Activated CD4-positive, alpha-beta T cell treated with anti-CD3 and anti-CD28 coated beads, Interleukin-2, amount 10 ng/mL, durations not matched to agents 24 days and 14 days (primary cell): ENCODE data around the gene THSD4. TPM values are rescaled to one million over a fixed set of nuclear protein-coding genes. Genes with fewer than 3 reads are reported as not detected.
"Not testable (repeated sequence)": the region's sequence is repeated elsewhere in the genome, so short reads cannot be mapped to it uniquely, and the experiment has no call there.

Experiments used
- DNase-seq: peaks from one replicate; pipeline ENCODE4 v3.0.0; 2022
- H3K27ac Mint-ChIP-seq: one replicate; pipeline ENCODE4 v1.8.0; 2022; ENCODE audit warnings: mild to moderate bottlenecking, mixed read lengths
- H3K27me3 Mint-ChIP-seq: one replicate; pipeline ENCODE4 v1.8.0; 2022; ENCODE audit warnings: mixed read lengths
- H3K36me3 Mint-ChIP-seq: one replicate; pipeline ENCODE4 v1.8.0; 2022; ENCODE audit warnings: low read depth, mild to moderate bottlenecking, mixed read lengths
- H3K4me1 Mint-ChIP-seq: one replicate; pipeline ENCODE4 v1.8.0; 2021; ENCODE audit warnings: mixed read lengths
- H3K4me3 Mint-ChIP-seq: one replicate; pipeline ENCODE4 v1.8.0; 2022; ENCODE audit warnings: mild to moderate bottlenecking, moderate library complexity, mixed read lengths
- H3K9me3 Mint-ChIP-seq: one replicate; pipeline ENCODE4 v1.8.0; 2021; ENCODE audit warnings: mixed read lengths
- intact Hi-C: fragments of 100-400 bp; cut with micrococcal nuclease; formaldehyde crosslinking; loops from one replicate; pipeline ENCODE4 v1.15.1; 2023
- total RNA-seq: library from RNA; stranded (reverse); gene quantifications from 2 replicates; pipeline ENCODE4 v1.2.3, GENCODE V29; 2022

THSD4 gene
- total RNA-seq, 1 donor from 2014 or later, result not detected

GRCh38 chr15:71207141-71207540 lies 91.9 kb downstream of the THSD4 start:
- intact Hi-C loops, result no loop called here
- H3K4me3 Mint-ChIP-seq, result no peak overlapping the region
- H3K27me3 Mint-ChIP-seq, result no peaks in the 10 kb centered on the region

GRCh38 chr15:71212146-71212545 lies 96.9 kb downstream of the THSD4 start:
- Mint-ChIP-seq H3K27ac (no peak overlapping the region), H3K4me3 (no peak overlapping the region), H3K36me3 (no peaks in the 10 kb centered on the region), H3K4me1 (no peaks in the 10 kb centered on the region), H3K9me3 (no peaks in the 10 kb centered on the region), H3K27me3 (peaks cover 2% of the 10 kb centered on the region)
- intact Hi-C loops, result no loop called here
- DNase-seq, result no peak

More at GRCh38 chr15:71207141-71207540, 91.9 kb downstream of the THSD4 start:
- no peak overlapping the region for H3K27ac Mint-ChIP-seq
- no peak for DNase-seq
- no peaks in the 10 kb centered on the region for H3K9me3 Mint-ChIP-seq
- H3K4me1 Mint-ChIP-seq, result no peaks in the 10 kb centered on the region
- no peaks in the 10 kb centered on the region for H3K36me3 Mint-ChIP-seq

GRCh38 chr15:71213943-71214342 lies 98.7 kb downstream of the THSD4 start:
- H3K4me1 Mint-ChIP-seq, DNase-seq, H3K27ac Mint-ChIP-seq, H3K36me3 Mint-ChIP-seq, H3K4me3 Mint-ChIP-seq, H3K9me3 Mint-ChIP-seq, H3K27me3 Mint-ChIP-seq, intact Hi-C loops: not testable (repeated sequence)

- intact Hi-C loops, result no loop called here
- H3K4me3 Mint-ChIP-seq, result no peak overlapping the region
- peaks cover 2% of the 10 kb centered on the region for H3K27me3 Mint-ChIP-seq
- H3K9me3 Mint-ChIP-seq, result no peaks in the 10 kb centered on the region
- no peaks in the 10 kb centered on the region for H3K4me1 Mint-ChIP-seq
- no peak overlapping the region for H3K27ac Mint-ChIP-seq
- H3K36me3 Mint-ChIP-seq, result no peaks in the 10 kb centered on the region
- no peak for DNase-seq
Observed at GRCh38 chr15:71215126-71215894, 100.0 kb downstream of the THSD4 start.

GRCh38 chr15:71218272-71218805 lies 103.1 kb downstream of the THSD4 start:
- Mint-ChIP-seq H3K4me1 (no peaks in the 10 kb centered on the region), H3K9me3 (no peaks in the 10 kb centered on the region), H3K27ac (no peak overlapping the region), H3K36me3 (no peaks in the 10 kb centered on the region), H3K4me3 (no peak overlapping the region), H3K27me3 (peaks cover 2% of the 10 kb centered on the region)
- DNase-seq, result no peak
- intact Hi-C loops, result no loop called here

GRCh38 chr15:71219101-71219500 lies 103.8 kb downstream of the THSD4 start:
- H3K27me3 Mint-ChIP-seq, result peaks cover 2% of the 10 kb centered on the region
- no peak overlapping the region for H3K27ac Mint-ChIP-seq
- no peak for DNase-seq
- no peaks in the 10 kb centered on the region for H3K36me3 Mint-ChIP-seq
- no peaks in the 10 kb centered on the region for H3K4me1 Mint-ChIP-seq
- no peak overlapping the region for H3K4me3 Mint-ChIP-seq
- intact Hi-C loops, result no loop called here
- H3K9me3 Mint-ChIP-seq, result no peaks in the 10 kb centered on the region

DNA sequence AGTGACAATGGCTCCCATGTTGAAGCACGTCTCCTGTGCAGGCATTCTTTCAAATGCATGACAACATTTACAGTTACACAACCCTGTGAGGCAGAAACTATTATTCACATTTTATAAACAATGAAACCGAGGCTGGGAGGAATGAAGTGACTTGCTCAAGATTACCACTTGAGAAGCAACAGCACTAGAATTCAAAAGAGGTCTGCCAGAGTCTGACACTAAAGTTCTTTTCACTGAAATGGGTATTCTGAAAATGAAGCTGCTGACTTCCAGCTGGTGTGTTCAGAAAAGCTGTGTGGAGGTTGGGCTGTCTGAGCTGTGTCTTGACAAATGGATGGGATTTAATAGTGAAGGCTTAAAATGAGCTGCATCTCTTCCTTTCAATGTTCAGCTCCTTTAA lies 104.4 kb downstream of the THSD4 start:
- peaks cover 2% of the 10 kb centered on the region for H3K27me3 Mint-ChIP-seq
- no peak for DNase-seq
- H3K4me3 Mint-ChIP-seq, result no peak overlapping the region
- no peaks in the 10 kb centered on the region for H3K4me1 Mint-ChIP-seq
- no peaks in the 10 kb centered on the region for H3K36me3 Mint-ChIP-seq
- H3K27ac Mint-ChIP-seq, result no peak overlapping the region
- H3K9me3 Mint-ChIP-seq, result no peaks in the 10 kb centered on the region
- intact Hi-C loops, result no loop called here

- no peak for DNase-seq
- H3K4me3 Mint-ChIP-seq, result no peak overlapping the region
Observed at GRCh38 chr15:71220828-71221227, 105.6 kb downstream of the THSD4 start.

GRCh38 chr15:71221417-71221816 lies 106.1 kb downstream of the THSD4 start:
- Mint-ChIP-seq H3K9me3 (no peaks in the 10 kb centered on the region), H3K4me3 (no peak overlapping the region), H3K4me1 (no peaks in the 10 kb centered on the region), H3K27ac (no peak overlapping the region), H3K36me3 (no peaks in the 10 kb centered on the region), H3K27me3 (no peaks in the 10 kb centered on the region)
- no peak for DNase-seq
- intact Hi-C loops, result no loop called here

More at GRCh38 chr15:71220828-71221227, 105.6 kb downstream of the THSD4 start:
- H3K27ac Mint-ChIP-seq, result no peak overlapping the region
- H3K4me1 Mint-ChIP-seq, result no peaks in the 10 kb centered on the region
- H3K27me3 Mint-ChIP-seq, result no peaks in the 10 kb centered on the region
- H3K9me3 Mint-ChIP-seq, result no peaks in the 10 kb centered on the region
- intact Hi-C loops, result no loop called here
- no peaks in the 10 kb centered on the region for H3K36me3 Mint-ChIP-seq

DNA sequence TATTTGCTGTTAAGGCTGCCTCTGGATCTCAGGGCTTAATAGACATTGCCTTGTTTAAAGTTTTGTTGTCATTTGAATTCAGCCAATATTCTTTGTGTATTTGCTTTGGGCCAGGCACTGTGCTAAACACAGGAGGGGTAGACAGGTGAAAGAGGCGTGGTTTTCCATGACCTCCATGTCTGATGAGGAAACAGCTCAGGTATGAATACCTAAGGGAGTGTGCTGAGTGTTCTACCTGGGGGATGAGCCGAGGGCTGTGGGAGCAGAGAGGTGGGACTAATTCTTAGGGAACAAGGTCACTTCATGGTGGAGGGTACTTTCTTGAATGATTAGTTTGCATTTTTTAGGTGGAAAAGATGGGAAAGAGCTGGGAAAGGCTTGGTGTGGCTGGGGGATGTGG lies 108.2 kb downstream of the THSD4 start:
- Mint-ChIP-seq H3K27ac (no peak overlapping the region), H3K36me3 (no peaks in the 10 kb centered on the region), H3K4me1 (no peaks in the 10 kb centered on the region), H3K4me3 (no peak overlapping the region), H3K9me3 (no peaks in the 10 kb centered on the region), H3K27me3 (no peaks in the 10 kb centered on the region)
- DNase-seq, result no peak
- intact Hi-C loops, result no loop called here

DNA sequence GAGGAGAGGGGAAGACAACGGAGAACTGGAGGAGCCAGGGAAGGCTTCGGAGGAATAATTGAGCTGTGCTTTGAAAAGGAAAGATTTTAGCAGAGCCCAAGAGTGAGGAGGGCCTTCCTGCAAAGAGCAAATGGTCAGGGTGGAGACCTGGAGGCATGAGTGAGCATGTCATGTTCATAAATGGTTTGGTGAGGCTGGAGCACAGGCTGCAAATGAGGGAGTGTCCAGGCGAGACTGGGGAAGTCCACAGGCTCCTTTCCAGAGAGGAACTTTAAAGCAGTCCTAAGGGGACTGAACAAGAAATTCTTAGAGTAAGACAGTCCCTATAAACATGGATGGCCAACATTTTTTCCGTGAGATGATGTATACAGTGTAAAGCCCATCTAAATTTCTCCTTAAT lies 108.8 kb downstream of the THSD4 start:
- H3K27ac Mint-ChIP-seq, result no peak overlapping the region
- no peak for DNase-seq
- H3K9me3 Mint-ChIP-seq, result no peaks in the 10 kb centered on the region
- no peaks in the 10 kb centered on the region for H3K36me3 Mint-ChIP-seq
- no peak overlapping the region for H3K4me3 Mint-ChIP-seq
- no peaks in the 10 kb centered on the region for H3K4me1 Mint-ChIP-seq
- intact Hi-C loops, result no loop called here
- H3K27me3 Mint-ChIP-seq, result no peaks in the 10 kb centered on the region

DNA sequence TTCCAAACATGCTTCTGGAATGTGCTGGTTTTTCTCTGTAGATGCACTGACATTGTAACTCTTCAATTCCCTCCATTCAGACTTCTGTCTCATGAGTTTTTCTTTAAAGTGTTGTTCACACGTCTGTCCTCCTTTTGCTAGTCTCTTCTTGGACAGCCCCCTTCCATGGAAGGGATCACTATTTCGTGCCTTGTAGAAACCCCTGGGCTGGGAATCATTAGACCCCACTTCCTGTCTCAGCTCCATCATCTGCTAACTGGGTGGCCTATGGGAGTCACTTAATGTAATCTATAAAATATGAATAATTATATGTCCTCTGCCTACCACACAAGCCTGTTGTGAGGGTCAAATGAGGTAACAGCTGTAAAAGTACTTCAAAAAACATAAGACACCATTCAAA lies 110.6 kb downstream of the THSD4 start:
- H3K4me3 Mint-ChIP-seq, result no peak overlapping the region
- DNase-seq, result no peak
- H3K27me3 Mint-ChIP-seq, result no peaks in the 10 kb centered on the region
- intact Hi-C loops, result no loop called here
- H3K9me3 Mint-ChIP-seq, result no peaks in the 10 kb centered on the region
- no peak overlapping the region for H3K27ac Mint-ChIP-seq
- H3K4me1 Mint-ChIP-seq, result no peaks in the 10 kb centered on the region
- H3K36me3 Mint-ChIP-seq, result no peaks in the 10 kb centered on the region

DNA sequence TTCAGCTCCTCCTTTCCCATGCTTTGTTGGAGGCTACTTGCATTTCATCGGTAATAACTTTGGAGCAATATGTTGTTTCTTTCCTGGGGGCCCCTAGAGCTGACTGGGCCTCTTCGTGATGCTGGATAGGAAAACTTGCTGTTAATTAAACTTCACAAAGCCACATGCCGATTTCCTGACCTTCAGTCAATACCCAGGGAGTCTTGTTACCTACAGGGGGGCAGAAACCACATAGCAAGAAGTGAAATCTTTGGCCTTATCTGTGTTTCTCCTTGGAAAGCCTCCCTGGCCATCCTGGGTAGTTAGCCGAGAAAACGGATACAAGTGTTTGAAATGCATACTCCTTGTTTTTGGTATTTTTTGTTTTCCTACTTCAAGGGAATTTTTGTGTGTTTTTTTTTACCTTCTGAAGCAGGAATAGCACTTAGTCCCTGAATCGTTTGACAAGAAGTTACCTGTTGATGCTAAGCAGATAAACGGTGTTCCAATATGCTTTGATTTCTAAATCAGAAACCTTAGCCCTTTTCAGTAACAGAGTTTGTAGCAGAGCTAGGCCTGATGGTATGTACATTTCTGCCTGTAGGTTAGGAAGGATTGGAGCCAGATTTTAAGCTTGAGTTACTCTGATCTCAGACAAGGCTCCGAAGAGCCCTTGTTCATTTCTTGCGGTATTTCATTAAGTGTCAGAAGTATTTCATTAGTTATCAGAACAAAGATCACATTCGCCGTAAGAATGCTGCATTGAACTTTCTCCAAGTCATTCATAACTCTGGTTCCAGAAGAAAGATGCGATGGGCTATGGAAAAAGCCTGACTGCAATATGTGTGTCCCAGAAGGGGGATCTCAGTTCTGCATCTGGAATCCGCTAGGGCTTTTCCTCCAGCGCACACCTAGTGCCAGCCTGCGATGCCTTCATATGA lies 111.5 kb downstream of the THSD4 start:
- Mint-ChIP-seq H3K9me3 (no peaks in the 10 kb centered on the region), H3K27me3 (no peaks in the 10 kb centered on the region), H3K4me1 (no peaks in the 10 kb centered on the region), H3K36me3 (no peaks in the 10 kb centered on the region), H3K27ac (no peak overlapping the region), H3K4me3 (no peak overlapping the region)
- intact Hi-C loops, result no loop called here
- DNase-seq, result no peak

DNA sequence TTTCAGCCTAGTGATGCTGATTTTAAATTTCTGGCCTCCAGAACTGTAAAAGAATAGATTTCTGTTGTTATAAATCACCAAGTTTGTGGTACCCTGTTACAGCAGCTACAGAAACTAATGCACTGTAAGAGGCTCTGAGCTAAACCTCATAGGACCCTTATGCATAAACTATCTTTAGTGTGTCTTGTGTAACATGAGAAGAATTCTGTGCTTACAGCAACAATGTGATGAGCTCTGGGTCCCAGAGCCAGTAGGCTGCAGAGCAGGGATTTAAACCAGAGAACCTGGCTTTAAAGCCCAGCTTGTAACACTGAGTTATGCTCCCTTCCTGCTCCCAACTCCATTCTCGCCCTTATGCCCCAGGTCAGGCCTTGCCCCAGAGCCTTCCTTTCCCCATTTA lies 113.1 kb downstream of the THSD4 start:
- Mint-ChIP-seq H3K4me3 (no peak overlapping the region), H3K36me3 (no peaks in the 10 kb centered on the region), H3K9me3 (no peaks in the 10 kb centered on the region), H3K27ac (no peak overlapping the region), H3K4me1 (no peaks in the 10 kb centered on the region), H3K27me3 (no peaks in the 10 kb centered on the region)
- DNase-seq, result no peak
- intact Hi-C loops, result no loop called here
